GM21390 (cell line): ENCODE data around the gene TACC2.
"Not testable (repeated sequence)": the region's sequence is repeated elsewhere in the genome, so short reads cannot be mapped to it uniquely, and the experiment has no call there.

Experiments
- ATAC-seq: cut with Tn5 transposase; IDR thresholded peaks from one replicate; pipeline ENCODE4 v1.9.1; 2021; ENCODE audit not compliant: unreplicated experiment

Gene TACC2

DNA sequence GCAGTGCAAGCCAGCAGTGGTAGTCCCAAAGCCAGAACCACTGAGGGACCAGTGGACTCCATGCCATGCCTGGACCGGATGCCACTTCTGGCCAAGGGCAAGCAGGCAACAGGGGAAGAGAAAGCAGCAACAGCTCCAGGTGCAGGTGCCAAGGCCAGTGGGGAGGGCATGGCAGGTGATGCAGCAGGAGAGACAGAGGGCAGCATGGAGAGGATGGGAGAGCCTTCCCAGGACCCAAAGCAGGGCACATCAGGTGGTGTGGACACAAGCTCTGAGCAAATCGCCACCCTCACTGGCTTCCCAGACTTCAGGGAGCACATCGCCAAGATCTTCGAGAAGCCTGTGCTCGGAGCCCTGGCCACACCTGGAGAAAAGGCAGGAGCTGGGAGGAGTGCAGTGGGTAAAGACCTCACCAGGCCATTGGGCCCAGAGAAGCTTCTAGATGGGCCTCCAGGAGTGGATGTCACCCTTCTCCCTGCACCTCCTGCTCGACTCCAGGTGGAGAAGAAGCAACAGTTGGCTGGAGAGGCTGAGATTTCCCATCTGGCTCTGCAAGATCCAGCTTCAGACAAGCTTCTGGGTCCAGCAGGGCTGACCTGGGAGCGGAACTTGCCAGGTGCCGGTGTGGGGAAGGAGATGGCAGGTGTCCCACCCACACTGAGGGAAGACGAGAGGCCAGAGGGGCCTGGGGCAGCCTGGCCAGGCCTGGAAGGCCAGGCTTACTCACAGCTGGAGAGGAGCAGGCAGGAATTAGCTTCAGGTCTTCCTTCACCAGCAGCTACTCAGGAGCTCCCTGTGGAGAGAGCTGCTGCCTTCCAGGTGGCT lies 97.7 kb downstream of the TACC2 start:
- ATAC-seq: no peak

DNA sequence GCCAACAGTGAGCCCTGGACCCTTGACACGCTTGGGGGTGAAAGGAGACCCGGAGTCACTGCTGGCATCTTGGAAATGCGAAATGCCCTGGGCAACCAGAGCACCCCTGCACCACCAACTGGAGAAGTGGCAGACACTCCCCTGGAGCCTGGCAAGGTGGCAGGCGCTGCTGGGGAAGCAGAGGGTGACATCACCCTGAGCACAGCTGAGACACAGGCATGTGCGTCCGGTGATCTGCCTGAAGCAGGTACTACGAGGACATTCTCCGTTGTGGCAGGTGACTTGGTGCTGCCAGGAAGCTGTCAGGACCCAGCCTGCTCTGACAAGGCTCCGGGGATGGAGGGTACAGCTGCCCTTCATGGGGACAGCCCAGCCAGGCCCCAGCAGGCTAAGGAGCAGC lies 98.5 kb downstream of the TACC2 start:
- ATAC-seq: no peak

DNA sequence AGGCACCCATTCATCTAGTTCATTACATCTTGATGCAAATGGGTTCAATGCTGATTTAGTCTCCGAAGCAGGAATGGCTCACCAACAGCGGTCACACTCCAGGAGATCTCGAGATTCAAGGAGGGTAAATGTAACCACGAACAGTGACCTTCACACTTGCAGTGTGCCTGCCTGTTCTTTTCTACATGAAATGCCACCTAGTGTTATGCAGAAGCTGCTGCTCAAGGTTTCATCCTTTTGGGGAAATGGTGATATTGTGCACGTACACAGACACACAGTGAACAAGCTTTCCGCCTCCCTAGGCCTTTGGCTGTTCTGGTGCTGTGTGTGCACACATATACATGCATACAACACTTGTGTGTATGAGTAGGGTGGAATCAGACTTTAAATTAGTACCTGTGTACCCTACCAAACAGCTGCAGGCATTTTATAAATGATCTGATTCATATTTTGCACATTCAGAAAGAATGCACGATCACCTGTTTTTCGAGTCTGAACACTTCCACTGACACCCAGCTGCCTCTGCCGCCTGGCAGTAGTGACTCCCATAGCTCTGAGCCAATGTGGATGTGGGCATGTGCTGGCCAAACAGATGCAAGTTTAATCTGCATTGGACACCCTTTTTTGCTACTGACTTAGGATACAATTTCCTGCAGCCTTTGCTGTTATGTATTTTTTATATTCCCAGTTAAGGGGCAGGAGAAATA lies 100.5 kb downstream of the TACC2 start:
- ATAC-seq: no peak

DNA sequence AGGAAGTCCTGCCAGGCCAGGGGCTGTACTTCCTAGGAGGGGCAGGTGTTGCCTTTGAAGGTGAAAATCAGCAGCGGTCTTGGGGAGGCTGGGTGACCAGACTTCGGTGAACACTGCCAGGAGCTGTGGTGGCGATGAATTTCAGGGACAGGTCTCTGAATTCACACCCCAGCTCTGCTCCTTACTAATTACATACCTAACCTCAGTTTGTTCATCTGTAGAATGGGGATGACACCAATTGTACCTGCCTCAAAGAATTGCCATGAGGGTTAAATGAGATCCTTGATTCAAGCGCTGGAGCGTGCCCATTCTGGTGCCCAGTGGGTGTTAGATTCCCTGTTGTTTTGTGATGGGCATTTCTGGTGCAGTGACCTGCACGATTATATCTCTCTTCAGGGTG lies 102.8 kb downstream of the TACC2 start:
- no peak for ATAC-seq

DNA sequence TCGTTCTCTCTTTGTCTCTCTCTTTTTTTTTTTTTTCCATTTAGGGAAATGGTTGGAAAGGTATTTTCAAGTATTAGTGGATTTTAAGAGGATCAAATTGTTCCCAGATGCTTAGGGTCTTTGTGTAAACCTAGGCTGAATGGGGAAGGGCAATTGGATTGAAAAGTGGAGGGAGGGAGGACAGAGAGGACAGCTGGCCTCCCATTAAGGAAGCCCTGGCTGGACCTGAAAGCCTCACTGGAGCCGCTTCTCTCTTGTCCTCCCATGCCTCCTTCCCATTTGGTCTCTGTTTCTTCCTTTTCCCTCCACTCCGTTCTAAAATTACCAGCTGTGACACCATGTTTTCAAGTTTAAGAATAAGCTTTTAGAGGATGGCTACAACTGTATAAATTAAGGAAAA lies 104.1 kb downstream of the TACC2 start:
- ATAC-seq: no peak

DNA sequence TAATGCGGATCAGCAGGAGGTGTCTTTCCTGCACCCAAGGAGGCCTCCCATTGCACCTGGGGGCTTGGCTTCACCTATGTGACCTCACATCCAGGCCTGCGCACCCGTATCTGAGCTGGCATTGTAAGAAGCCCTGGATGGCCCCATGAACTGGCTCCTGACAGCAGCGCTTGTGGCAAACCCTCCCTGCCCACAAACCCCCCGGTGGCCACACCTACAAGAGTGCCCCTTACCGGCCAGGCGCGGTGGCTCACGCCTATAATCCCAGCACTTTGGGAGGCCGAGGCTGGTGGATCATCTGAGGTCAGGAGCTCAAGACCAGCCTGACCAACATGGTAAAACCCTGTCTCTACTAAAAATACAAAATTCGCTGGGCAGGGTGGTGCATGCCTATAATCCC lies 107.2 kb downstream of the TACC2 start:
- ATAC-seq: not testable (repeated sequence)

DNA sequence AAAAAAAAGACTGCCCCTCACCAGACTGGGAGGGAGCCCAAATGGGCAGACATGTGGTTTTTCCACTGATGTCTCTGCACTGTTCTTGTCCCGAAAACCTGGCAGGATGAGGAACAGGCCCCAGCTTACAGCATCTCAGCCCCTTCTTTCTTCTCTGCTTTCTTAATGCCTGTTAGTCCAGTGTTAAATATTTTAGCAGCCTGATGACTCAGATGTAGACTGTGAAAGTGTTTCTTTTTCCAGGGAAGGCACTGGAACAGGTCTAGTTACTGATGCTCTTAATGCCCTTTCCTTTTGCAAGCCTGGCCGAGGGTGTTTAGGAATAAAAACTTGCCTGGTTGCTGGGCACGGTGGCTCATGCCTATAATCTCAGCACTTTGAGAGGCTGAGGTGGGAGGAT lies 107.7 kb downstream of the TACC2 start:
- no peak for ATAC-seq

DNA sequence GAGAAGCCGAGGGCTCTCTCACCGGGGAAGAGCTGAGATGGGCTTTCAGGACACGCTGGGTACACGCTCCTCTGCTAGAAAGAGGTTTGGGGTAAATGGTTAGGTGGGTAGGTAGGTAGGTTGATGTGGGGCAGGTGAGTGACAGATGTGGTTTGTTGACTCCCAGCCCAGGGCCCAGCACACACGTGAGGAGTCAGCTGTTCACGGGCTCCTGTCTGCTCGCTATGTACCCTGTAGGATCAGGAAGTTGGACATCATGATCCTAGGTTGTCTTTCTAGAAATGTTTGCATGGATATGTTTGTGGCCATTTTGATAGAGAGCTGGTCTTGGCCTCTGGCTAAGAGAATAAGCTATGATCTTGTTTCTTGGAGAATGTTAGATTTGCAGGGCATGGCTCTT lies 109.0 kb downstream of the TACC2 start:
- no peak for ATAC-seq

DNA sequence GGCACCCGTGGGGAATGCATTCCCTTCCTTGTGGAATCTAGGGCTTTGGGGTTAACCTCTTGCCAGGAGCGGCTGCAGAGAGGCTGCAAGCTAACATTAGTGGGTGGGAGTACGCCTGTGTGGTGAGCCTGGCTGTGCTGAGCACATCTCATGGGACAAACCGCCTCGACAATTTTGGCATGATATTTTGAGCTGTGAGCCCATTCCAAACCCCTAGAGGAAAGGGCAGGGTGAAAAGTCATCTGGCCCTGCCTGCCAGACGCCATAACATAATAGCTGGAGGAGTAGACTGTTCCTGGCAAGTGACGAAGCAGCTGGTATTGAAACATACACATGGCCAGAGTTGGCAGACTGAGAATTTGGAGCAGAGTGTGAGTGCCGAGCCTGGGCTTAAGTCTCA lies 110.0 kb downstream of the TACC2 start:
- no peak for ATAC-seq

DNA sequence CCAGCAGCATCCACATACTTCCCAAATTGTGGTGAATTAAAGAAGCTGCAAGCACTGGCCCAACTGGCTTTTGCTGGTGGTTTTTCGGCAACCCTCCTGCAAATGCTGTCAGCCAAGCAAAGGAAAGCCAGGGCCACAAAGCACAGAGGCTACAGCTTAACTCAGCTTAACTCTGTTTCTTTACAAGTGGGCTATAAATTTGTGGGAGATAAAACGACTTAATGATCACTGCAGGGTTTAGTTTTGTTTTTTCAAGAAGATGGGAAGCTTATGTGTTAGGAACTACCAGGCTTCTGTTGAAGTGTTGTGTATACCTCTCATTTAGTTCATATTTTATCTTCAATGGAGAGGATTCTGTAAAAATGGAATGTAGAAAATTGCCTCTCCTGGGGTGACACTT lies 110.6 kb downstream of the TACC2 start:
- no peak for ATAC-seq

DNA sequence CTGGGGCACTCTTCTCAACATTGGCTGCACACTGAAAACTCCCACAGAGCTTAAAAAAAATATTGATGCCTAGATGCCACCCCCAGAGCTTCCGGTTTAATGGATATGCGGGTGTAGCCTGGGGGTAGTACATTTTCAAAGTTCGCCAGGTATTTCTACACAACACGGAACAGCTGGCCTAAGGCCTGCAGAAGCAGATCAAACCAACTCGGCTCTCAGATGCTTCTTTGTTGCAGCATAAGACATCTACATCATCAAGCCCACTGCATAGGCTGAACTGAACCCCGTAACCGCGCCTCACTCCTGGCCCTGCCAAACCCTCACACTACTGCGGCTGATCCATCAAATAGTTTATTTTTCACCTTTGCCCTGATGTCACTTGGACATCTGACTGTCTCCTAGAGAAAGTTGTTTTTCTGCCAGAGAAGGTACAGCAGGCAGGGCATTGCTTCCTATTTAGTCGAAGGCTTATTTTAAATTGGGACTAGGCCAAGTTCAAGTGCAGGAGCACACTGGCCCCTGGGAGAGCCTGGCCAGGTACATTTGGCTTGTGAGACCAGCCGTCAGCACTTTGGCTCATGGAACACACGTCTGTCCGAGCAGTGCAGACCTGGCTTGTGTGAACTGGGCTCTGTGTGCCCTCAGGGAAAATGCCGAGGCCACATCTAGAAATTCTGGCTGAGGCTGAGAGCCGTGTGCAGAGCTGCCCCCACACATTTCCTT lies 113.3 kb downstream of the TACC2 start:
- no peak for ATAC-seq

DNA sequence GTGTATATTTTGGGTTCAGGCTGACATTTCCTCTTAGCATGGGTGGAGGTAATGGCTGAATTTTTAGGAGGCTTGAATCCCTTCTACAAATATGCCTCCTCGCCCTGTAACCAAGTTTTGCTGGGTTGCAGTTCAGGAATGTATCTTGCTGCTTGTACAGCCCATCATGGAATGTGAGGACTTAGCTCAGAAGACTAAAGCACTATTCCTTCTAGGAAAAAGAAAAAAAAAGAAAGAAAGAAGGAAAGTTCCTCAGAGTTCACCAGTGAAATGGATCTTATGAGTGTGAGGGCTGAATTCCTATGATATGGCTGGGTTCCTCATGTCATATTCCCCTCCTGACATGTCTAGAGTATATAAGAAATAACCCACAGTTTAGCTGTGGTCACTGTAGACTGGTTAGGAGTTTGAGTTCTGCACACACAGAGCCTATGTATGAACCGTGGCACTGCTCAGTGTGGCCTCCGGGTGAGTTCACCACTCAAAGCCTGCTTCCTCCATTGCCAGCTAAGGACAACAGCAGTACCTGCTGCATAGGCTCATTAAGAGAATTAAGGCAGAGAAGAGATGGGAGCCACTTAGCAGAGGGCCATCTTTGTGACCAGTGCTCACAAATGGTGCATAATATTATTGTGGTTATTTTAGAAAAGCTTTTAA lies 114.0 kb downstream of the TACC2 start:
- no peak for ATAC-seq

DNA sequence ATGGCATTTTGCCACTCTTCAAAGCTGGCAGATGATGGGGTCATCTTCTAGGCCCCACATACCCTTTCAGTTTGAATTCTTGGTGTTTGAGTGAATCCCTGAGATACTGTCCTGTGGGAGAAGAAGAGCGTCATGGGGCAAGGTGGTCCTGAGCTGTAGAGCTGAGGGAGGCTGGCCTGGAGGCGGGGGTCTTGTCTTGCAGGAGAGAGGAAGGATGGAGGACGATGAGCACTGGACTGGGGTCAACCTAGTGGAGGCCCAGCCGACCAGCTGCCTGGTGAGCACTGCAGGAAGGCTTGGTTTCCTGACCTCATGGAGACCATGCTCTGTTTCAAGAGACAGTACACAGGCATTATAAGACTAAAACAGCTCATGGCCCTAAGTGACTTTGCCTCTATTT lies 114.6 kb downstream of the TACC2 start:
- ATAC-seq: no peak

DNA sequence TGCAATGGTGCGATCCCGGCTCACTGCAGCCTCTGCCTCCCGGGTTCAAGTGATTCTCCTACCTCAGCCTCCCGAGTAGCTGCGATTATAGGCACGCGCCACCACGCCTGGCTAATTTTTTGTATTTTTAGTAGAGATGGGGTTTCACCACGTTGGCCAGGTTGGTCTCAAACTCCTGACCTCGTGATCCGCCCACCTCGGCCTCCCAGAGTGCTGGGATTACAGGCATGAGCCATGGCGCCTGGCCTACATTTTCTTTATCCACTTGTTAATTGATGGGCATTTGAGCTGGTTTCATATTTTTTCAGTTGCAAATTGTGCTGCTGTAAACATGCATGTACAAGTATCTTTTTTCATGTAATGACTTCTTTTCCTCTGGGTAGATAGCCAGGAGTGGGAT lies 119.8 kb downstream of the TACC2 start:
- ATAC-seq: not testable (repeated sequence)

DNA sequence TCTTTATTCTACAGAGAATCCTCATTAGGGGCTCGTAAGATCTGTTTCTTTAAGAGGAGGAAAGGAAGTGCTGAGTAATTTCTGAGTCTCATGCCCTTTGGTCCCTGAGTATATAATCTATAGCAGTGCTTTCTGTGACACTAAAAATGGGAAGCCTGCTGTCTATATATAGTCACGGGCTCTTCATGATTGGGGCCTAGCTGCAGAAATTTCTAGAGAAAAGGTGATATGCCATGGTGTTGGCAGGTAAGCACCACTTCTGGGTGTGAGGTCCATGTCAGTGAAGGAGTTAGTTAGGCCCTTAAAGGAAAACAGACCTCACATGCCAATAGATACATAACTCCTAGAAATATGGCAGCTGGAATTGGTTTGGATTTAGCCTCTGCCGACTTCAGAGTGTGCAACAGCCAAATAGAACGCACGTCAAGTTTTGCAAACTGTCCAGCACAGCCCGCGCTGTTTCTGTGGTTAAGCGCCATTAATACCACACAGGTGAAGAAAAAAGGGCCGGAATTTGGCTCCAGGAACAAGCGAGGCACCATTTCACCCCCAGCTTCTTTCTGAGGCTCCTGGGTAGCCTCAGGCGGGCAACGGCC lies 123.2 kb downstream of the TACC2 start:
- ATAC-seq: peak; percentile 59

DNA sequence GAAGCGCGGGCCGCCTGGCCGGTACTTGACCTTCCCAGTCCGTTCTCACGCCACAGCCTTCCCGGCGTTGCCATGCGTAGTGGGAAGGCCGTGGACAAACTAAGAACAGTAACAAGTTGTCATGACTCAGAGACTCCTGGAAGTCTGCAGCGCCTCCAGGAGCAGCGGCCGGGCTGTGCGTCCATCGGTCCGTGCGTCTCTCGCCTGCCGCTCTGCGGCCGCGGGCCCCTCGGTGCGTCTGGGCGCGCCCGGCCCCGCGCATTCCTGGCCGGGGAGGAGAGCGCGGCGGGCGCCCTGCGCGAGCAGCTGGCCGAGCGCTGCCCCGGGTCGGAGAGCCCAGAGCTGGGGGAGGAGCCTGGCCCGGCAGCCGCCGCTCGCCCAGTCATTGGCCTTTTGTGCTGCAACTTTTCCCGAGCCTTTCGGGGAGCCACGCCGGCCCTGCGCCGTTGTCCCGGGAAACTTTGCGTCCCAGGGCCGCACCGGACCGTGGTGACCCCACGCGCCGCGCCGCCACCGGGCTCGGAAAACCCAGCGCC lies 123.7 kb downstream of the TACC2 start:
- ATAC-seq: peak; percentile 49

DNA sequence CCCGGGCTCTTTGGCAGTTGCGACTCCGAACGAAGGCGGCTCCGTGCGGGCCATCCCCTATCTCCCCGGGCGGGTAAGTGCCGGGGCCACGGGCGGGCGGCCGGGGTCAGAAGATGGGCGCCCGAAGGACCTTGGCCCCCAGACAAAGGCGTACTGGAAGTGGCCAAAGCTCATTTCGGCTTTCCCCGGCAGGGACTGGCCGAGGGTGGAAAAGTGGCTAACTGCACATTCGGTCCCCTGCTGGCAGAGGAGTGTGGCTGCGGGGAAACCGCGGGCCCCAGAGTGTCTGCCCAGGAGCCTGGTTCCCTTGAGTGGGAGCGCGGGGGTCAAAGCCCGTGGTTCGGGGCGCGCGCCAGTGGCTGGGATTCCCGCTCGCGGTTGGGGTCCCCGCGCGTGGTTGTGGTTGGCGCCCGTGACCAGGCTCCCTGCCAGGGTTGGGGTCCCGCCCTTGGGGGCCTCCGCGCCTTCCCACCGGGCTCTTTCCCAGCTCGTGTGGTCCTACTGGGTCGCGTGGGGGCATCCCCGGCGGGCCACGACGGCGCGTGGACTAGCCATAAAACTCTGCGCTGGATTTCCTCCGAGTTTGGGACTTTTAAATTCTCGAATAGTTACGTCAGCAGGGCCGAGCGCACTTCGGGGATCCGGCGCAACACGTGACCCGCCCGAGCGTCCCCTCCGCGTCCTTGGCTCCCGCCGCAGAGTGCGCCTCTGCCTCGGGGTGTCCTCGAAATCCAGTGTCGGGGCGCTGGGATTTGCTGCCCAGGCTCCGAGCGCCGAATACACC lies 124.4 kb downstream of the TACC2 start:
- ATAC-seq: peak; percentile 52

DNA sequence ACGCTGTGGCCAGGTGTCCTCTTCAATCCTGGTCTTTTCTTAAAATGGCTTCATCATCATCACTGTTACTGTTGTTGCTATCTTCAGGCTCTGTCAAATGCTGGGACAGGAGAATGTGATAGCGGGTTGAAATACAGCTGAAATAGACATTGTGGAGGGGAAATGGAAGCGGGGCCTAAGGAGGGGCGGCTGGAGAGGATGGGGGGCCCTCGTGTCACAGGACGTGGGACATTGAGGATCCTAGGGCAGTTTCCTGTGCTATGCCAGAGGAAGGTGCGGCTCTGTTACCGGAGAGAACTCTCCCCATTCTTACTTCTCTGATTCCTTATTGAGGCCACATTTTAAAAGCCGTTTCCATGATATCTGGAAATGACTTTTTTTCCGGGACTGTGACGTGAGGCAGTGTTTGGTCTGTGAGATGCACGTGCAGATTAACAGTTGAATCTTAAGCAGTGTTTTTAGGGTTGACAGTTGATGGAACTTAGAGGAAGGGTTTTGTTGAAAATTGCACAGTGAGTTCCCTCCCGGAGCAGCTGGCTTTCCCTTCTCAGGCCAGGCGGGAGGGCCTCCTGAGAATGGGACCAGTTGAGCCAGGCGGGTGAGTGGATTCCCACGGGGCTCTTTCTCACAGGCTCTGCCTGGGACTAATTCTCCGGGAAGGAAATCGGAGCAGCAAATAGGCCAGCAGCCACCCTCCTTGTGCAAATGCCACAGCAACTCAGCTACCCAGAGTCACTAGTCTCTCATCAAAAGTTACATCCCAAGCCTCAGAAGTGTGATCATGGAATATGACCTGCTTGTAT lies 125.2 kb downstream of the TACC2 start:
- no peak for ATAC-seq

DNA sequence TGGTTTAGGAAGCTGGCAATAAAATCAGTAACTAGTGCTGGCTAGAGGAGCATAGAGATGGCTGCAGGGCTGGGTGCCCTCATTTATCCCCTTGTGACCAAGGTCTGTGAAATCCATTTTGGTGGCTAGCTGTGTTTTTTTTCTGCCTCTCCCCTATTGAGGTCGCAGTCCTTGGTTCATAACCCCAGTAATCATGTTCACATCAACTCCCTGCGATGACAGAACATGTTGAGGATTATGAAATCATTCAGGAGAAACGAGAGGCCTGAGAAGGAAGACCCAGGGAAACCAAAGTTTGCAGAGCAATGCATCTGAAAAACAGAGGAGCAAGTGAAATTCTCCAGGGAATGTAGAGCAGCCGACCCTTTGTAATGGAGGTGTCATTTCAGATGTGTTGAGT lies 126.9 kb downstream of the TACC2 start:
- no peak for ATAC-seq
